ENCODE measurements around the gene CCDC194.

Gene CCDC194

GRCh38 chr19:17393914-17394313 is at the start of gene CCDC194:
Gene CCDC194 (minus strand): TSS chr19:17394196. CDS start chr19:17394158, 38 bp downstream.
- no peak for DNase-seq

- DNase-seq = peak; percentile 57
Observed at GRCh38 chr19:17441241-17442021, 47.4 kb upstream of the CCDC194 start.

GRCh38 chr19:17436874-17437267 is 42.9 kb upstream of the CCDC194 start:
- DNase-seq = no peak

- no peak for DNase-seq
Observed at GRCh38 chr19:17436094-17436873, 42.3 kb upstream of the CCDC194 start.

GRCh38 chr19:17435218-17435617 is 41.2 kb upstream of the CCDC194 start:
- no peak for DNase-seq

- no peak for DNase-seq
Observed at GRCh38 chr19:17431417-17431816, 37.4 kb upstream of the CCDC194 start.

- no peak for DNase-seq
Observed at GRCh38 chr19:17429641-17430113, 35.7 kb upstream of the CCDC194 start.

GRCh38 chr19:17424743-17425365 is 30.9 kb upstream of the CCDC194 start:
- peak; percentile 26 for DNase-seq

GRCh38 chr19:17423429-17424208 is 29.6 kb upstream of the CCDC194 start:
- DNase-seq = no peak

GRCh38 chr19:17421942-17422341 is 27.9 kb upstream of the CCDC194 start:
- DNase-seq = no peak

GRCh38 chr19:17420475-17420924 is 26.5 kb upstream of the CCDC194 start:
- no peak for DNase-seq

- peak; percentile 96 for DNase-seq
Observed at GRCh38 chr19:17419621-17420474, 25.9 kb upstream of the CCDC194 start, which contains the start of gene MVB12A. Gene MVB12A (plus strand): TSS chr19:17420047. CDS start chr19:17420136, 89 bp downstream.

GRCh38 chr19:17419154-17419620 is 25.2 kb upstream of the CCDC194 start:
- peak; percentile 22 for DNase-seq

- DNase-seq = no peak
Observed at GRCh38 chr19:17418710-17419109, 24.7 kb upstream of the CCDC194 start.

GRCh38 chr19:17415121-17415520 is 21.1 kb upstream of the CCDC194 start:
- no peak for DNase-seq

- no peak for DNase-seq
Observed at GRCh38 chr19:17414097-17414496, 20.1 kb upstream of the CCDC194 start.

GRCh38 chr19:17411801-17412200 is 17.8 kb upstream of the CCDC194 start:
- no peak for DNase-seq

GRCh38 chr19:17409990-17410389 is 16.0 kb upstream of the CCDC194 start:
- DNase-seq = no peak

GRCh38 chr19:17406887-17407196 is 12.8 kb upstream of the CCDC194 start:
- no peak for DNase-seq

GRCh38 chr19:17406046-17406886 is 12.3 kb upstream of the CCDC194 start:
- no peak for DNase-seq

Data from kidney glomerular epithelial cell (primary cell).